Activated CD8-positive, alpha-beta memory T cell treated with anti-CD3 and anti-CD28 coated beads, Interleukin-2, amount 50 U/mL, for 4 hours (primary cell): ENCODE measurements around the gene ARHGAP12.

Experiments
- DNase-seq: peaks from one replicate; pipeline ENCODE4 v3.0.0-alpha.2; 2020

Gene ARHGAP12

GRCh38 chr10:31948021-31948420, 19.4 kb upstream of the ARHGAP12 start:
- DNase-seq = no peak

DNA sequence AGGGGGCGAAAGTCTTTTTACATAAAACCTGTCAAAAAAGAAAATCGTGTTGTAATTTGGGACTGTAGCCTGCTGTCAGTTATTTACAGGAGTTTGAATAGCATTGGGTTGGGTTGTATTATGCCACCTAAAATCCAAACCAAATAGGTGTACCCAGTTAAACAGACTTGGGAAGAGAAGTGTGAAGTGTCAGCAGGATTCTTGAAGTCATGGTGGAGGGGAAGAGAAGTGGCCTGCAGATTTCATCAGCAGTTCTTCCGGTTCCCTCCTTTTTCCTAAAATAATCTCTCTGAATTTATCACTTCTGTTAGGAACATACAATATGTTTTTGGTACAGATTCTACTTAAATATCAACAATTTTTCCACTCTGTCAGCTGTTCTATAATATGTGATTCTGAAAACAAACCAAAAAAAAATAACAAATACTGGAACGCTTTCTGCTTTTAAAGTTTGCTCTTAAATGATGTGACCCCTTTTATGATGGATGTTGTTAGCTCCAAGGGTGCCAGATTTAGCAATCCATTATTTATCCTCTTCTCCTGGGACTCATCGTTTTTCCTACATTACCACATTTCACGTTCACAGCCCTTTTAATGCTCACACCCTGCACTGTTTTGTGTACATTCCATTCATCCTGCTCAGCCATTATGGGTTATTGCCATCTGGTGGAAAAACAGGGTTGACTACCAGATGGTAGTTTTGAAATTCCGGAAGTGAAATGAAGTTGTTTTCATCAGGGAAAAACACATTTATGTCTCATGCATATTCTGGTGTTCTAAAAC, 18.7 kb upstream of the ARHGAP12 start:
- no peak for DNase-seq

DNA sequence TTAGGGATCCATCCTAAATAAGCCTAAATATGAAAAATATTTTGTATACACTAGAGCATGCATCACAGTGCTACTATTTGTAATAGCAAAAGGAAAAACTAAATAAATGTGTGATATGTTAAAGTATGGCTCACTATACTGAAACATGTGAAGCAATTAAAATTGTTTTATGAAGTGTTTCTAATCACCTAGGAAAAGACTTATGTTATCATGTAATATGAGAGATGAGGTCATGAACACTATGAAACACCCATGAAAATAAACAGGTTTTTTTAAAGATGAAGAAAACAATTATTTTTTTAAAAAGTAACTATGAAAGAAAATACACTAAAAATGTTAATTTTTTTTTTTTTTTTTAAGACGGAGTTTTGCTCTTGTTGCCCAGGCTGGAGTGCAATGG, 16.8 kb upstream of the ARHGAP12 start:
- no peak for DNase-seq

GRCh38 chr10:31944071-31944433, 15.4 kb upstream of the ARHGAP12 start:
- DNase-seq = no peak

GRCh38 chr10:31942892-31943291, 14.3 kb upstream of the ARHGAP12 start:
- no peak for DNase-seq

- no peak for DNase-seq
Observed at GRCh38 chr10:31942435-31942834, 13.8 kb upstream of the ARHGAP12 start.

DNA sequence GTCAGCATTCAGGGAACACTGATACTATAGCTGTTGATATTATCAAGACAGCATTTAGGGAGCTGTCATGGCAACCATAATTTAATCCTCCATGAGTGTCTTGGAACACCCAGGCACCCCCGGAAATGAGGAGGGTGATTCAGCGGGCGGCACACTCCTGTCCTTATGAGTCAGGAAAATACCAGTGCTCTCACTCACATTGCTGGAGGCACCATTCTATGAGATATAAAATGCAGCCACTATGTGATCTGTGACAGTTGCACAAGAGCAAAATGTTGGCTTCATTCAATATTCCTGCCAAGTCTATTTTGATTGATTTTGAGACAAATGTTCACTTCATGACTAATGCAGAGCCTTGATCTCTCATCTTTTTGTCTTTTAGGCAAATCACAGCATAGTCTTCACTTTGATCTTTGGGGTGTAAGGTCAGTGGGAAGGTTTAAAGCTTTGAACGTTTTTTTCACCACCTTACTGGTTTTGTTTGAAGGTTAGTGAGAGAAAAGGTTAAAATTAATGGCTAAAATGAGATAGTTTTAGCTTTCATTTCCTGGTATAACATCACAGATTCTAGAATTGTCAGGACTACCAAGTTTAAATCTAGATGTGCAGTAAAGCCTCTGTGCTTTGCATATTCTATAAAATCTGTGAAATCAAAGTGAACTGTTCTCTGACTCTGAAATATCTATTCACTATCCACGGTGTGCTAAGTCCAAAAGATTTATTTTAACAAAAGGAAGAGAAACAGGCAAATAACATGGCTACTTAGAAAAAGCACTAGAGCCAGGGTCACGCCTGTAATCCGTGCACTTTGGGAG, 12.4 kb upstream of the ARHGAP12 start:
- DNase-seq = no peak

DNA sequence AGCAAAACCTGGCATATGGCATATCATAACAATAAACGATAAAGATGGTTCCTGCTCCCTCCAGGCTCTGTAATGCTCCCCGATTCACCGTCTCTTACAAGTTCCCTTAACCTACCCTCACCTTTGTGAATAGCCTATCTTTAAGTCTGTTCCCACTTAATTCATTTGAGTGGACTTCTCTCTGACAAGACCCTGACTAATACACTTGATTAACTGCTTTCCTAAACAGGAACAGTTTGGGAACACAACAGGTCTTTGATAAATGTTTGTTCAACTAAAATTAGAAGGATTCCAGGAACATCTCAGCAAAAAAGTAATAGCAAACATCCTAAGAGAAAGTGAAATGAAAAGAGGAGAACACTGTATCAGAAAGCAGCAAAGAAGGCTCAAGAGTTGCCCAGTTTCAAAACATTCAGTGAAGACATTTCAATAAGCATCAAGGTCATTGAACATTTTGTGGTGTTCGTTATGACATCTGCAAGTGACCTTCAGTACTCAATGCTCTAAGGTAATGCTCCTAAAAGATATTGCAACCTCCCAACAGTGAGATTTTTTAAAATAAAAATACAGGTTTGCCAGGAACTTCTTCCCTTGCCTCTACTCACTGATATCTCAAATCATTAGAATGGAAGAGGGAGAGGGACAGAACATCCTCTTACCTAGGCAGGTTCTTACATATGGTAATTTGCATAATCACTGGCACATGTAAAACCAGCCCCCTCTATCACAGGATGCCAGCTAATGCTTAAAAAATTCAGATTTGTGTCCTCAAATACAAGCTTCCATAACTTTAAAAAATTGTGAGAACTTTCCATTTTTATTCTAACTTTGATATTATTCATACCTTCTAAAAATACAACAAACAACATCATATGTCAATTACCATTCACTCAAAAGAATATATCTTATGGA, 11.4 kb upstream of the ARHGAP12 start:
- DNase-seq = no peak

DNA sequence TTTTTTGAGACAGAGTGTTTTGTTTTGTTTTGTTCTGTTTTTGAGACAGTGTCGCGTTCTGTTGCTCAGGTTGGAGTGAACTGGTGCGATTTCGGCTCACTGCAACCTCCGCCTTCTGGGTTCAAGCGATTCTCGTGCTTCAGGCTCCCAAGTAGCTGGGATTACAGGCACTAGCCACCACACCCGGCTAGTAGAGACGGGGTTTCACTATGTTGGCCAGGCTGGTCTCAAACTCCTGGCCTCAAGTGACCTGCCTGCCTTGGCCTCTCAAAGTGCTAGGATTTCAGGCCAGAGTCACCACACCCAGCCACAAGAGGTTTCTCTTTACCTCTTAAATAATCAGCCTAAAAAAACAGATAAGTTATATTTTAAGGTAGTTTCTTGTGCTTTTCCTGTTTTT, 8.7 kb upstream of the ARHGAP12 start:
- DNase-seq = no peak

- DNase-seq = no peak
Observed at GRCh38 chr10:31936933-31937332, 8.3 kb upstream of the ARHGAP12 start.

DNA sequence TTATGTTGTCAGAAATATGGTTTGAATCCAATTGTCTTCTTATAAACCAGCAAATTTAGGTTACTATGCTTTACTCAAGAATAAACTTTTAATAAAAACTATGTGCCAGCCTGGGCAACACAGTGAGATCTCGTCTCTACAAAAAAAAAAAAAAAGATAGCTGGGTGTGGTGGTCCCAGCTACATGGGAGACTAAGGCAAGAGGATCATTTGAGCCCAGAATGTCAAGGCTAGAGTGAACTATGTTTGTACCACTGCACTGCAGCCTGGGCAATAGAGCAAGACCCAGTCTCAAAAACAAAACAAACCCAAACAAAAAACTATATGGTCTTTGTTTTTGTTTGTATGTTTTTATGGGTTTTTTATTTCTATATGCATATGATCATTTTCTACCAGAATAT, 7.5 kb upstream of the ARHGAP12 start:
- DNase-seq = no peak

GRCh38 chr10:31935678-31936077, 7.0 kb upstream of the ARHGAP12 start:
- DNase-seq = no peak

DNA sequence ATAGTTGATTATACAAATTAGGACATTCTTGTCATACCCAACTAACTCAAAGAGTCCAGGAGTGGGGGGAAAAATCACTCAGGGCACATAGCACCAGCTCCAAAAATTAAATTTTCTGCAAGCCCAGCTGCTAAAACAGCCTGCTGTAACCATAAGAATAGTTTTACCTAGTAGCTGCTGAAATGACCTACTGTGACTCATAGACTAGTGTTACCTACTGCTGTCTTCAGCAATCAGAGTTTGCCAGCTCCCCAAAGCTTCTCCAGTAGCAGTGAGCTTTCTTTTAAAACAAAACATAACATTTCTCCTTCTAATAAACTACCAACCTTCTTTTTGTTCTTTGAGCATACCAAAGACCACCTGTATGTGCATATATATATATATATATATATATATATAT, 4.2 kb upstream of the ARHGAP12 start:
- no peak for DNase-seq

GRCh38 chr10:31930856-31931255, 2.2 kb upstream of the ARHGAP12 start:
- no peak for DNase-seq

DNA sequence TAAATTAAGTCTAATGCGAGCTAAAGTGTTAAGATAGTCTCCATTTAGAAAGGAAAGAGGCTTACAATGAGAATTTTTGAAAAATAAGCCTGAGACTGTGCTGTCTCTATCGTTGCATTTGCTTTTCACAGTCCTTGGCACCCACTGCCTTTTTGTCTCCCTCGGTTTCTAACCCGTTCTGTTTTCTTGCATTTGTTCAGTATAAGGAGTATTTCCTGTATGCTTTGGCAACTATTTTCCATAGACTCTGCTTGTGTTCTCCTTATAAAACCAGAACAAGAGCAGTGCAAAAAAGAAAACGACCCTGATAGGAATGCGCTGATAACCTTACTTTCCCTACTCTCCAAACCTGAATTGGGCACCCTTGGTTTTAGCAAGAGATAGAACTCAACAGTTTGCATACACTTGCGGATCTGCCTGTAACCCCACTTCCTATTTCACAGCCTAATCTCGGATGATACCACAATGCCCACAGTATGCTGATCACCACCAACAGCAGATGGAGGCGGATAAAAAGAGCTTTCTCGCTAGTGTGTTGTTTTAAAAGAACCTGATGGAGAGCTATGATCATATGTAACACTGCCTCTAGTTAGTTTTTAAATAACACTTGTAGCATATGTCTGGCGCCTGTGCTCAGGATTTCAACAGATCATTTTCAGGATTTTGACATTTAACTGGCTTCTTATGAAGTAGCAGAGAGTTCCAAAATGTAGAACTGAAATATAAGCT, 1.6 kb upstream of the ARHGAP12 start:
- DNase-seq = no peak

- peak; percentile 21 for DNase-seq
Observed at GRCh38 chr10:31929261-31930022, 811 bp upstream of the ARHGAP12 start.

DNA sequence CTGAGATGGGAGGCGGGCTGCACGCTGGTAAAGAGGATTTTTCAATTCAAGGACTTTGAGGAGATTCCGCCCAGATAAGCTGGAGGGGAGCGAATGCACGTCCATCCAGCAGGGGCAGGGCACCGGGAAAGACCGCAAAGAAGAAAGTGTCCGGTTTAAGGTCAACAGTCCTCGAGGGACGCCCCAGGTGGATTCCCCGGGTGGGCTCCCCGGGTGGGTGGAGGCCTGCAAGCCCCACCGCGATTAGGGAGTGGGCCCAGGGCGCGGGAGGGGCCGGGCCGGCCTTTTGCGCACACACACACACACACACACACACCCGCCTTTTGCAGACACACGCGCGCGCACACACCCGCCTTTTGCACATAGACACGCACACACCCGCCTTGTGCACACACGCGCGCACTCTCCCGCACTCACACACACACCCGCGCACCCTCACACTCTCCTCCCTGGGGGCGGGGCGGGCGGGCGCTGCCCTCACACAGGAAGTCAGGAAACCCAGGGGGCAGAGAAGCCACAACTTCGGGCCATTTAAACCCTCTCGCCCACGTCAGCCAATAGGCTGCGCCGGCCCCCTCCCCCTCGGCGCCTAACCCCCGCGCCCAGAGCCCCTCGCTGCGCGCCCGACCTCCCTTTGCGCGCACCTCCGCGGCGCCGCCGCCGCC, 615 bp downstream of the ARHGAP12 start:
- peak; percentile 51 for DNase-seq

GRCh38 chr10:31927565-31927883, 1.1 kb downstream of the ARHGAP12 start:
- no peak for DNase-seq

DNA sequence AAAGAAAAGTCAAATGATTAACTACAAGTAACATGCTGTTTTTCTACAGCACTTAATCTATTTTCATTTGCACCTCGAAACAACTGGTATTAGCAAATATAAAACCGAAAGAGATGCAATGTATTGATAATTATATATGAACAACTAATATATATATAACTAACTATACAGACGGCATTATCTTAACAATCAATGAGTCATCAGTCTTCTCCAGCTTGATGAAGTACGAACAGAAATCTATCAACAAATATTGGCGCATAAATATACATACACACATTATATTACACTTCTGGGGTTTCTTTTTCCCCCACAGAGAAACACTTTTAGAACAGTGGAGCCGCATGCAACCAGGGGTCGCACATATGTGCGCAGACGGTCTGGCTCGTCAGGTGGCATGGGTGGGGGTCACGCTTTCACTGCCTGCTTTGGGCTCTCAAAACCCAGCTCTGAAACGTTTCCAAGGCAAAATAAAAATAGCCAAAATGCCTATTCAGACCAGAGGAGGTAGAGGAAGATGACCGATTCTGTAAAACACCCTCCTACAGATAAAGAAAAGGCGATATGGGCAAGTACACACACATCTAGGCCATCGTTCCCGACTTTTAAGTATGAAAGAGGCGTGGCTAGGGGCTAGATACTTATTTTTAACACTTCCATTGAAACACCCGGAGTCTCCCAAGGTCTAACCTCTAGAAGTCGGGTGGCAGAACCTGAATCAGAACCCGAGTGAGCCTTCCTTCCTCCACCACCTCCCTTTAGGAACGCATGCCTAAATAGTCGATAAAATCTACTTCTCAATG, 1.7 kb downstream of the ARHGAP12 start:
- DNase-seq = no peak

DNA sequence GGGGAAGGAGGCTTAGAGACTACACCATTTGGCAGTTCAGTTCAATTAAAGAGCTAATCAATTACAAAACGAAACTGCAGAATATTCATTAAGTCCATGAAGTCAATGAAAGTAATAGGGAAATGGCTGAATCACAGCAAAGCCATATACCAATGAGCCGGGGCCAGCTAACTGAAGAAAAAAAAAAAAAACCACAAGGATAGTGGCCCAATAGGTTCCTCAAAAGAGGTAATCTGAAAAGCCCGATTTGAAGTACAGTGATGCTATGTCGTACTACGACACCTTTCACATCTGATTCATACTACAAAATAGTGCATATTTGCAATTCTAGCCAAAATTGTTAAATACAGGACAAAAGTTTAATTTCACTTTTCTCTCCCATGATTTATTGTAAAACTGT, 2.5 kb downstream of the ARHGAP12 start:
- DNase-seq = no peak

DNA sequence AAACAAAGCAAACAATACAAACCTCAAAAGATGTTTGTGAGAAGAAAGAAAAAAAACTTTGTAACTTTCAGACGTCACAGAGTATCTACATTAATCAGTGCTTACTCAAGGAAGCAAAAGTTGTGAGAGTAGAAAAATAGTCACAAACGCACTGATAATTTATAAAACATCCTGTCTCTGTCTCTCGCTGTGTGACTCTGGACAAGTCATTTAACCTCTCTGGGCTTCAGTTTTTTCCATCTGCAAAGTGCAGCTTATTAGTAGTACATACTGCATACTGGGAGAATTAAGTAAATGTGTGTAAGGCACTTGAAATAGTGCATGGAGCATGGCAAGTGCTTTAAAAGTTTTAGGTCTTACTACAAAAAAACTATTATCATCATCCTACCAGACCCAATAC, 3.8 kb downstream of the ARHGAP12 start:
- DNase-seq = no peak
